Left lung (tissue), 10 donors: Measurements from ENCODE around the gene IL17RD. TPM values are rescaled to one million over a fixed set of nuclear protein-coding genes. Genes with fewer than 3 reads are reported as not detected.

ENCODE experiments used
- ATAC-seq: fragments of 200-7000 bp; cut with Tn5 transposase; one replicate; pipeline ENCODE4 v1.9.1; 2020; ENCODE audit warnings: moderate library complexity
- DNase-seq, 4 donors: peaks; one replicate each; pipeline ENCODE4 v3.0.0-alpha.2; 2013 to 2020
- H3K27ac ChIP-seq, 2 donors: fragments of 200-600 bp; sonication (generic) in 1 of 2; one replicate each; pipeline versions ENCODE4 v1.5.0 to v1.8.0; 2020 to 2021
- H3K27me3 ChIP-seq, 2 donors: fragments of 200-600 bp; sonication (generic) in 1 of 2; one replicate each; pipeline versions ENCODE4 v1.5.0 to v1.8.0; 2020 to 2021
- H3K36me3 ChIP-seq, 2 donors: fragments of 200-600 bp; sonication (generic) in 1 of 2; one replicate each; pipeline versions ENCODE4 v1.5.0 to v1.8.0; 2020 to 2021
- H3K4me1 ChIP-seq, 2 donors: fragments of 200-600 bp; one replicate each; pipeline ENCODE4 v1.8.0; 2021
- H3K4me3 ChIP-seq, 2 donors: fragments of 200-600 bp; sonication (generic) in 1 of 2; one replicate each; pipeline versions ENCODE4 v1.5.0 to v1.8.0; 2020 to 2021; ENCODE audit warnings: mild to moderate bottlenecking in 1 of 2
- H3K9me3 ChIP-seq, 2 donors: fragments of 200-600 bp; sonication (generic) in 1 of 2; one replicate each; pipeline versions ENCODE4 v1.5.0 to v1.8.0; 2020 to 2021
- intact Hi-C, 2 donors: fragments of 100-400 bp; cut with DNase I; formaldehyde crosslinking; loops; one replicate each; pipeline versions ENCODE4 v1.11.2 to v1.14.2; 2022
- polyA plus RNA-seq, 6 donors: library from polyadenylated mRNA; unstranded; fragments of 120-200 nt; gene quantifications; one replicate each; pipeline ENCODE4 v1.2.1, GENCODE V29; 2013; ENCODE audit not compliant: insufficient read length in 6 of 6
- total RNA-seq, 2 donors: library from RNA; stranded (reverse); fragmentation: NEBNext Ultra II Directional; extraction: Animal tissue kit (Norgen Biotek cat#: 25700); gene quantifications; one replicate each; pipeline ENCODE4 v1.2.1, GENCODE V29; 2021
- TF ChIP-seq, protein P1 (sequence below), 2 donors: fragments of 200-600 bp; sonication (generic) in 1 of 2; IDR thresholded peaks; one replicate each; pipeline versions ENCODE4 v1.5.0 to v1.8.0; 2021; ENCODE audit warnings: antibody characterized with exemption in 2 of 2
- donor health status: DM: no; HTN: yes; CAD: no.
- donor health status: DM: no; HTN: no; CAD: no.

Gene IL17RD
- total and polyA plus RNA-seq, 8 donors: 1.1 to 14.3 (median 11.1) TPM

DNA sequence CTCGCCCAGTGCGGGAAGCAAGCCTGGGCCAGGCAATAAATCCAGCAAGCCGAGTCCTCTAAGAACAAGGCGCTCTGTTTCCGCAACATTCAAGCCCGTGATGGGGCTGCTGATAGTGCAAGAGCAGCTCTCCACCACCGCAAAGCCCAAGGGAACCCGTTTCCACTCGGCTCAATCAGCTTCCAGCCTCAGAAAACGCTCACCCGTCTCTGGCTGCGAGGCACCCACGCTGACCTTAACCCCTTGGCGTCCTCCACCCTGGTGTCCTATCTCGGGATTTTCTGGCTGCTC is 86.9 kb downstream of the IL17RD start:
- Histone ChIP-seq H3K27ac (no peak overlapping the region), H3K36me3 (no peaks in the 10 kb centered on the region), H3K27me3 (peaks cover 3 to 44% of the 10 kb centered on the region in 2 donors), H3K4me1 (peaks cover 0 to 12% of the 10 kb centered on the region in 2 donors), H3K9me3 (no peaks in the 10 kb centered on the region), H3K4me3 (peak overlapping the region; percentile 66 to 68)
- ATAC-seq (peak; percentile 52), DNase-seq (peak in 2 of 4 donors; percentile 38 to 49)
- intact Hi-C loops: no loop called here
- TF ChIP-seq, protein P1, sequence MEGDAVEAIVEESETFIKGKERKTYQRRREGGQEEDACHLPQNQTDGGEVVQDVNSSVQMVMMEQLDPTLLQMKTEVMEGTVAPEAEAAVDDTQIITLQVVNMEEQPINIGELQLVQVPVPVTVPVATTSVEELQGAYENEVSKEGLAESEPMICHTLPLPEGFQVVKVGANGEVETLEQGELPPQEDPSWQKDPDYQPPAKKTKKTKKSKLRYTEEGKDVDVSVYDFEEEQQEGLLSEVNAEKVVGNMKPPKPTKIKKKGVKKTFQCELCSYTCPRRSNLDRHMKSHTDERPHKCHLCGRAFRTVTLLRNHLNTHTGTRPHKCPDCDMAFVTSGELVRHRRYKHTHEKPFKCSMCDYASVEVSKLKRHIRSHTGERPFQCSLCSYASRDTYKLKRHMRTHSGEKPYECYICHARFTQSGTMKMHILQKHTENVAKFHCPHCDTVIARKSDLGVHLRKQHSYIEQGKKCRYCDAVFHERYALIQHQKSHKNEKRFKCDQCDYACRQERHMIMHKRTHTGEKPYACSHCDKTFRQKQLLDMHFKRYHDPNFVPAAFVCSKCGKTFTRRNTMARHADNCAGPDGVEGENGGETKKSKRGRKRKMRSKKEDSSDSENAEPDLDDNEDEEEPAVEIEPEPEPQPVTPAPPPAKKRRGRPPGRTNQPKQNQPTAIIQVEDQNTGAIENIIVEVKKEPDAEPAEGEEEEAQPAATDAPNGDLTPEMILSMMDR (IDR thresholded peaks at IDR 0.05): no peak

DNA sequence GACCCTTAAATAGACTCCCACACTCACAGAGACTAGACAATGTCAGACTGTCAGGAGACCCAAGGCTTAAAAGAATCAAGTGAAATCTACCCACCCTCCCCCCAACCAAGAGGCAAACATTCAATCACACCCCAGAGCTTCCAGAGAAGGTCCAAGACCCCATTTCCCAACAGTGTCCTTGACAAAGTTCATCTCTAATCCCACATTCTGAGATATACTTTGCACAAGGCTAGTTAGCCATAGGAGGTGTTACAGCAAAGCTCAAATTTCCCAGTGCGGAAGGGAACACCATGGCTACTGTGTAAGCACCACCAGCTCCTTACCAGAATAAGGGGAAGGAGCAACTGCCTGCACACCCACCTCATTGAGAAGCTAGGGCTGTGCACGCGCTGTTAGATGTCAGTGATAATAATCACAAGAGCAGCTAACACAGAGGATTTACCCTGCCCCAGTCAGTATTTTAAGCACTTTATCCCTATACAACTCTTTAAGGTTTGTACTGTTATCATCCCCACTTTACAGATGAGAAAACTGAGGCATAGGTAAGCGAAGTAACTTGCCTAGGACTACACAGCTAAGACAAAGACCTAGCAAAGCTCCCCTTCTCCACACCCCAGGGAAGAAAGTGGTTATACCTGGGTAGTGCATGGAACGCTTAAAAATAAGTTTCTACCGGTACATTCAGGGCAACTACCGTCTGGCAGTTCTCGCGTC is 87.4 kb downstream of the IL17RD start:
- no peaks in the 10 kb centered on the region for H3K9me3 ChIP-seq
- peaks cover 3 to 44% of the 10 kb centered on the region in 2 donors for H3K27me3 ChIP-seq
- H3K27ac ChIP-seq: no peak overlapping the region
- peak overlapping the region; percentile 66 to 68 for H3K4me3 ChIP-seq
- TF ChIP-seq, protein P1 (IDR thresholded peaks at IDR 0.05): no peak
- peaks cover 0 to 12% of the 10 kb centered on the region in 2 donors for H3K4me1 ChIP-seq
- intact Hi-C loops: no loop called here
- H3K36me3 ChIP-seq: no peaks in the 10 kb centered on the region
- DNase-seq (no peak), ATAC-seq (no peak)

DNA sequence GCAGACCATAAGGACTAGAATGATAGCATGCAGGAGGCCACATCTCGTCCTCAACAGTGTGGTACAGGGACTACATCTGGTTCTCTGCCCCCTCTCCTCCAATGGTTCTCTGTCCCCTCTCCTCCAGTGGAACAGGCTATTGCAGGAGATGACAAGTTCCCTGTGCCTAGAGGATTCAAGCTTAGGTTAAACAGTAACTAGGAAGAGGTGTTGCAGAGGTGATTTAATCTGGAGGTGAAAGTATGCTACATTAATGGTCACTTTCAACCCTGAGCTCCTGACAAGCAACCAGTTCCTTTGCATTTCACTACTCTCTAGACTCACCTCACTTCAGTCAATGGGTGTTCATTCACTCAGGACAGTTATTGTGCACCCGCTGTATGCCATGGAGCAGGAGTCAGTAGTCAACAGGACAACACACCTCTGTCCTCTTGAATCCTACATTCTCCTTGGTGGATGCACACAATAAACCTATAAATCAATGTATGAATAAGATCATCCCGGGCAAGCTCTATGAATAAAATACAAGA is 88.7 kb downstream of the IL17RD start:
- Histone ChIP-seq H3K4me1 (peaks cover 0 to 12% of the 10 kb centered on the region in 2 donors), H3K27ac (no peak overlapping the region), H3K9me3 (no peaks in the 10 kb centered on the region), H3K36me3 (no peaks in the 10 kb centered on the region), H3K27me3 (peaks cover 3 to 44% of the 10 kb centered on the region in 2 donors), H3K4me3 (no peak overlapping the region)
- intact Hi-C loops: no loop called here
- DNase-seq: no peak
- no peak for ATAC-seq
- TF ChIP-seq, protein P1 (IDR thresholded peaks at IDR 0.05): no peak

DNA sequence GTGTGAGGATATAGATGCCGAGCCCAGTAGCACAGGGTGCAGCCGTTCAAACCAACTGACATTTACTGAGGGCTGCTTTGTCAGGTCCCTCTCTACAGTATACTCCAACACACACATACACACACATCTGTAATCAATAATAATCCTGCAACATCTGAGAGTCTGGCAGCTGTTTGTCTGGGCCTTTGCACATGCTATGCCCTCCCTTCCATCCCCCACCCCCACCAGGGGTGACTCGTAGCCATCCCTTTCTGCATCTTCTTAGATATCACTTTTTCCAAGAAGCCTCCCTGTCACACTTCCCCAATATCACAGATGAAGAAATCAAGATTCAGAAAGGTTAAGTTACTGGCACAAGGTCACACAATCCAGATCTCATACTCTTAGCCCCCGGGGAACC is 91.0 kb downstream of the IL17RD start:
- Histone ChIP-seq H3K27me3 (peaks cover 3 to 30% of the 10 kb centered on the region in 2 donors), H3K4me3 (no peak overlapping the region), H3K27ac (no peak overlapping the region), H3K9me3 (no peaks in the 10 kb centered on the region), H3K4me1 (peaks cover 0 to 12% of the 10 kb centered on the region in 2 donors), H3K36me3 (no peaks in the 10 kb centered on the region)
- TF ChIP-seq, protein P1 (IDR thresholded peaks at IDR 0.05): no peak
- intact Hi-C loops: no loop called here
- no peak for ATAC-seq
- DNase-seq: no peak

DNA sequence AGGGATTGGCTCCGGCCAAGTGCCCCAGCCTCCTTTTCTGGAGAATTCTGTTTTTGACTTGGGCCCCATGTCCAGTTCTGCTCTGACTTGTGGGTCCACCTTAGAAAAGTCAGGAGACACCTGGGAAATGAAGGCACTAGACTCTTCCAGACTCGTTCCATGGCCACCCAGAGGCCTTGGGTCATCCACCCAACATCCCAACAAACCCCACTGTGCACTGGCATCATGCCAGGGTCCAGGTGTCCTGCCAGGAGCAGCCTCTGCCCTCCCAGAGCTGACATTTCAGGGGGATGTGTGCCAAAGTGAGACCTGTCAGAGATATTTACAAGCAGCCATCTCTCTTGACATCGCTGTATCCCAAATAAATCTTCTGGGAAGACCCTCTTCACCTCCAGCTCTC is 91.5 kb downstream of the IL17RD start:
- no peaks in the 10 kb centered on the region for H3K36me3 ChIP-seq
- DNase-seq: no peak
- H3K27ac ChIP-seq: no peak overlapping the region
- no peak overlapping the region for H3K4me3 ChIP-seq
- TF ChIP-seq, protein P1 (IDR thresholded peaks at IDR 0.05): no peak
- intact Hi-C loops: no loop called here
- ATAC-seq: no peak
- H3K27me3 ChIP-seq: peaks cover 3 to 26% of the 10 kb centered on the region in 2 donors
- no peaks in the 10 kb centered on the region for H3K9me3 ChIP-seq
- peaks cover 0 to 12% of the 10 kb centered on the region in 2 donors for H3K4me1 ChIP-seq
